NCI-H187 treated with DMSO at 0.1 percent for 48 hours (cell line): Measurements from ENCODE around the gene PLCG2.
"Not testable (repeated sequence)": the region's sequence is repeated elsewhere in the genome, so short reads cannot be mapped to it uniquely, and the experiment has no call there.

Experiments used
- DNase-seq: peaks from one replicate; lab custom pipeline; 2025; lab: John Stamatoyannopoulos, UW

PLCG2 gene

GRCh38 chr16:81917375-81917774 lies 138.3 kb downstream of the PLCG2 start:
- no peak for DNase-seq

GRCh38 chr16:81918927-81919326 lies 139.8 kb downstream of the PLCG2 start:
- DNase-seq: no peak

GRCh38 chr16:81920498-81920897 lies 141.4 kb downstream of the PLCG2 start:
- no peak for DNase-seq

GRCh38 chr16:81921085-81921814 lies 142.2 kb downstream of the PLCG2 start:
- DNase-seq: no peak

GRCh38 chr16:81921843-81922584 lies 142.9 kb downstream of the PLCG2 start:
- DNase-seq: no peak

GRCh38 chr16:81923296-81923695 lies 144.2 kb downstream of the PLCG2 start:
- no peak for DNase-seq

- DNase-seq: no peak
These were observed 145.9 kb downstream of the PLCG2 start for GRCh38 chr16:81925016-81925415.

- no peak for DNase-seq
These were observed 146.9 kb downstream of the PLCG2 start for GRCh38 chr16:81926036-81926435.

- no peak for DNase-seq
These were observed 148.6 kb downstream of the PLCG2 start for GRCh38 chr16:81927561-81928185.

GRCh38 chr16:81928271-81928918 lies 149.3 kb downstream of the PLCG2 start:
- DNase-seq: no peak

- DNase-seq: no peak
These were observed 149.9 kb downstream of the PLCG2 start for GRCh38 chr16:81928975-81929374.

- no peak for DNase-seq
These were observed 150.8 kb downstream of the PLCG2 start for GRCh38 chr16:81929841-81930240.

- DNase-seq: no peak
These were observed 152.8 kb downstream of the PLCG2 start for GRCh38 chr16:81931927-81932326.

- DNase-seq: no peak
These were observed 153.6 kb downstream of the PLCG2 start for GRCh38 chr16:81932668-81933067.

GRCh38 chr16:81933361-81933760 lies 154.3 kb downstream of the PLCG2 start:
- DNase-seq: no peak

GRCh38 chr16:81934711-81935110 lies 155.6 kb downstream of the PLCG2 start:
- DNase-seq: not testable (repeated sequence)

GRCh38 chr16:81936209-81937000 lies 157.3 kb downstream of the PLCG2 start:
- no peak for DNase-seq

GRCh38 chr16:81937305-81938038 lies 158.4 kb downstream of the PLCG2 start:
- DNase-seq: peak; percentile 12

- no peak for DNase-seq
These were observed 159.5 kb downstream of the PLCG2 start for GRCh38 chr16:81938326-81939163.
